Heart left ventricle (tissue), 16 donors: ENCODE data around the gene KIF1C. TPM values are rescaled to one million over a fixed set of nuclear protein-coding genes. Genes with fewer than 3 reads are reported as not detected.

Source experiments
- ATAC-seq, 4 donors: fragments of 200-7000 bp; cut with Tn5 transposase; one replicate each; pipeline ENCODE4 v1.9.1; 2020 to 2022; ENCODE audit warnings: moderate library complexity in 4 of 4, mild to moderate bottlenecking in 3 of 4, moderate number of reproducible peaks in 1 of 4
- DNase-seq, 5 donors: peaks; one replicate each; pipeline ENCODE4 v3.0.0-alpha.2; 2020
- H3K27ac ChIP-seq, 12 donors: fragments of 200-600 bp; sonication (generic) in 4 of 12; one replicate each; pipeline versions ENCODE4 v1.5.0 to v1.8.0; 2016 to 2022; ENCODE audit warnings: mild to moderate bottlenecking in 2 of 12
- H3K27me3 ChIP-seq, 9 donors: fragments of 200-600 bp; sonication (generic) in 2 of 9; one replicate each; pipeline versions ENCODE4 v1.5.1 to v1.8.0; 2016 to 2022; ENCODE audit warnings: mild to moderate bottlenecking in 3 of 9
- H3K36me3 ChIP-seq, 9 donors: fragments of 200-600 bp; sonication (generic) in 2 of 9; one replicate each; pipeline versions ENCODE4 v1.5.0 to v1.8.0; 2018 to 2022; ENCODE audit warnings: mild to moderate bottlenecking in 2 of 9
- H3K4me1 ChIP-seq, 12 donors: fragments of 200-600 bp; sonication (generic) in 4 of 12; one replicate each; pipeline versions ENCODE4 v1.5.0 to v1.8.0; 2016 to 2022; ENCODE audit warnings: mild to moderate bottlenecking in 3 of 12
- H3K4me3 ChIP-seq, 12 donors: fragments of 200-600 bp; sonication (generic) in 4 of 12; one replicate each; pipeline versions ENCODE4 v1.5.0 to v1.8.0; 2017 to 2022; ENCODE audit warnings: mild to moderate bottlenecking in 9 of 12, moderate library complexity in 4 of 12
- H3K9me3 ChIP-seq, 12 donors: fragments of 200-600 bp; sonication (generic) in 4 of 12; one replicate each; pipeline versions ENCODE4 v1.5.0 to v1.8.0; 2016 to 2022; ENCODE audit warnings: mild to moderate bottlenecking in 1 of 12
- POLR2A ChIP-seq, 2 donors: fragments of 450-650 bp; IDR thresholded peaks; one replicate each; pipeline ENCODE4 v1.6.1; 2017; ENCODE audit warnings: antibody characterized with exemption in 2 of 2, mild to moderate bottlenecking in 2 of 2, moderate library complexity in 2 of 2
- WGBS, 4 donors: extraction: QIAGEN DNeasy Blood & Tissue Kit in 2 of 4; methylation state at CpG; one replicate each; pipeline versions ENCODE4 v1.1.5 to v1.1.7; 2013 to 2018; 5-methylcytosine and 5-hydroxymethylcytosine counted together
- intact Hi-C, 10 donors: fragments of 100-400 bp; cut with DNase I; formaldehyde crosslinking; loops; one replicate each; pipeline versions ENCODE4 v1.11.1 to v1.14.2; 2022
- polyA plus RNA-seq, 2 donors: library from polyadenylated mRNA; stranded (reverse); fragments of 200-250 nt; gene quantifications; one replicate each; pipeline ENCODE4 v1.2.3, GENCODE V29; 2013
- total RNA-seq, 9 donors: library from RNA; depleted of rRNA in 2 of 9; stranded (reverse); fragments of >200 nt in 2 of 9; fragmentation: NEBNext Ultra II Directional in 3 of 9; extraction: Animal tissue kit (Norgen Biotek cat#: 25700) in 3 of 9; gene quantifications; one replicate each; pipeline versions ENCODE4 v1.1.0 to v1.2.4, GENCODE V29; 2016 to 2023
- TF ChIP-seq, protein P1 (sequence below), 12 donors: fragments of 200-600 bp; sonication (generic) in 4 of 12; IDR thresholded peaks; one replicate each; pipeline versions ENCODE4 v1.5.0 to v1.8.0; 2018 to 2022; ENCODE audit warnings: antibody characterized with exemption in 12 of 12, mild to moderate bottlenecking in 5 of 12
- donor health status: ischemic (EF 13 %, LVEDD 7.1; RV severe dilation, severe dysfunction).
- donor health status: healthy with polysubstance abuse.
- donor health status: DM: no; HTN: yes; CAD: no.
- donor health status: DM: no; HTN: no; CAD: no.
- donor health status: ischemic (EF 25% LVEDD 6.9; RV normal size, moderate dysfunction).
- donor health status: ischemic (EF 25% LVEDD 5.7; RV mildly dilated, moderate dysfunction).
- donor health status: healthy.
- donor health status: DM: yes; HTN: yes; CAD: no.
- donor health status: ischemic (EF 35%, LVEDD 5.7; RV mildly dilated, moderate dysfunction).
- donor health status: nonischemic (EF 11% LVEDD 7.7; RV severe dilation, severe dysfunction).
- donor health status: DM: yes; HTN: yes; CAD: no.
- donor health status: PGD.
- donor health status: ischemic (EF 29% LVEDD 5.4; RV normal size, mild dysfunction).
- donor health status: nonischemic (EF 23%, LVEDD 6.1; RV moderate dilation, normal function).

KIF1C gene
- total and polyA plus RNA-seq, 11 donors, result 210 to 868 (median 526) TPM

DNA sequence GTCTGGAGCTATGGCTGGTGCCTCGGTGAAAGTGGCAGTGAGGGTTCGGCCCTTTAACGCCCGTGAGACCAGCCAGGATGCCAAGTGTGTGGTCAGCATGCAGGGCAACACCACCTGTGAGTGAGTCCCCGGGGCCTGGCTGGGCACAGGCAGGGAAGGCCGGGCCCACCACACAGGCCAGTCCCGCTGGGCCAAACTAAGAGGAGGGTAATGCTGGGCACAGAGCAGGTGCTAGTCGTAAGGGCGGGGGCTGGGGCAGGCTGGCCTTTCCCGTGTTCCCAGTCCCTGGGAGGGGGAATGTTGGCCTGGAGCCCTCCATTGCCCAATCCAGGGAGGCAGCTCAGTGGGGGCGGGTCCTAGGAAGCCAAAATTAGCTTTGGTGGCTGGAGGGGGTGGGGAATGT, 2.5 kb downstream of the KIF1C start:
- Histone ChIP-seq H3K27ac (peak overlapping the region; percentile 92 to 99 (median 95)), H3K27me3 (no peaks in the 10 kb centered on the region), H3K4me3 (peak overlapping the region; percentile 21 to 100 (median 90)), H3K36me3 (peaks cover under 1 to 46% (median 44%) of the 10 kb centered on the region in 9 donors), H3K4me1 (peaks cover 0 to 41% (median 31%) of the 10 kb centered on the region in 12 donors), H3K9me3 (no peaks in the 10 kb centered on the region)
- WGBS, 4 donors, result 31 to 55% (median 49%) methylated on average over 9 to 11 of the region's 11 CpGs
- DNase-seq (peak; percentile 87 to 96 (median 90)), ATAC-seq (peak; percentile 75 to 82 (median 78))
- TF ChIP-seq, protein P1, sequence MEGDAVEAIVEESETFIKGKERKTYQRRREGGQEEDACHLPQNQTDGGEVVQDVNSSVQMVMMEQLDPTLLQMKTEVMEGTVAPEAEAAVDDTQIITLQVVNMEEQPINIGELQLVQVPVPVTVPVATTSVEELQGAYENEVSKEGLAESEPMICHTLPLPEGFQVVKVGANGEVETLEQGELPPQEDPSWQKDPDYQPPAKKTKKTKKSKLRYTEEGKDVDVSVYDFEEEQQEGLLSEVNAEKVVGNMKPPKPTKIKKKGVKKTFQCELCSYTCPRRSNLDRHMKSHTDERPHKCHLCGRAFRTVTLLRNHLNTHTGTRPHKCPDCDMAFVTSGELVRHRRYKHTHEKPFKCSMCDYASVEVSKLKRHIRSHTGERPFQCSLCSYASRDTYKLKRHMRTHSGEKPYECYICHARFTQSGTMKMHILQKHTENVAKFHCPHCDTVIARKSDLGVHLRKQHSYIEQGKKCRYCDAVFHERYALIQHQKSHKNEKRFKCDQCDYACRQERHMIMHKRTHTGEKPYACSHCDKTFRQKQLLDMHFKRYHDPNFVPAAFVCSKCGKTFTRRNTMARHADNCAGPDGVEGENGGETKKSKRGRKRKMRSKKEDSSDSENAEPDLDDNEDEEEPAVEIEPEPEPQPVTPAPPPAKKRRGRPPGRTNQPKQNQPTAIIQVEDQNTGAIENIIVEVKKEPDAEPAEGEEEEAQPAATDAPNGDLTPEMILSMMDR (IDR thresholded peaks at IDR 0.05), result no peak
- peak in 1 of 2 donors; percentile 56 for TF ChIP-seq POLR2A (IDR thresholded peaks at IDR 0.05)
- intact Hi-C loops, result no loop called here

DNA sequence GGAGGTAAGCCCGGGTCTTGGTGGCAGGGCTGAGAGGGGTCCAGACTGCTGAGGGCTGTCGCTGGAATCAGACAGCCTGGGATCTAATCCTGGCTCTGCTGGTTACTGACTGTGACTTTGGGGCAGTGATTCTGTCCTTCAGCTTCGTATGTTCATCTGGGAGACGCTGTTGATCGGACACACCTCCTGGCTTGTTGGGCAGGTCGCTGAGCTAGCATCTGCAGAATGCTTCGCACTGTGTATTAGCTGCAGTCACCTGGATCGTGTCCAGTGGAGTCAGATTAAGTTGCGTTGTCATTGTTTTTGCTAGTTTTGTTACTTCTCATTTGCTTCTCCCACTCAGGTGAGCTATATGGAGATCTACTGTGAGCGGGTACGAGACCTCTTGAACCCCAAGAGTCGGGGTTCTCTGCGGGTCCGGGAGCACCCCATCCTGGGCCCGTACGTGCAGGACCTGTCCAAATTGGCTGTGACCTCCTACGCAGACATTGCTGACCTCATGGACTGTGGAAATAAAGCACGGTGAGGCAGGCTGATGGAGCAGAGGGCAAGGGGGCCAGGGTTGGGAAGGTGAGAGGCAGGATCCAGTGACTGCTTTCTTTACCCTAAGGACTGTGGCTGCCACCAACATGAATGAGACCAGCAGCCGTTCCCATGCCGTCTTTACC, 4.5 kb downstream of the KIF1C start:
- WGBS, 4 donors, result 75 to 91% (median 86%) methylated on average over 19 to 20 of the region's 20 CpGs
- Histone ChIP-seq H3K9me3 (no peaks in the 10 kb centered on the region), H3K27me3 (no peaks in the 10 kb centered on the region), H3K4me3 (no peak overlapping the region), H3K4me1 (peaks cover 0 to 35% (median 25%) of the 10 kb centered on the region in 12 donors), H3K36me3 (peaks cover 6 to 66% (median 64%) of the 10 kb centered on the region in 9 donors), H3K27ac (peak overlapping the region in 1 of 12 donors; percentile 17)
- DNase-seq (peak in 1 of 5 donors; percentile 41), ATAC-seq (no peak)
- intact Hi-C loops, result no loop called here
- TF ChIP-seq POLR2A (IDR thresholded peaks at IDR 0.05), result no peak
- TF ChIP-seq, protein P1 (IDR thresholded peaks at IDR 0.05), result no peak

DNA sequence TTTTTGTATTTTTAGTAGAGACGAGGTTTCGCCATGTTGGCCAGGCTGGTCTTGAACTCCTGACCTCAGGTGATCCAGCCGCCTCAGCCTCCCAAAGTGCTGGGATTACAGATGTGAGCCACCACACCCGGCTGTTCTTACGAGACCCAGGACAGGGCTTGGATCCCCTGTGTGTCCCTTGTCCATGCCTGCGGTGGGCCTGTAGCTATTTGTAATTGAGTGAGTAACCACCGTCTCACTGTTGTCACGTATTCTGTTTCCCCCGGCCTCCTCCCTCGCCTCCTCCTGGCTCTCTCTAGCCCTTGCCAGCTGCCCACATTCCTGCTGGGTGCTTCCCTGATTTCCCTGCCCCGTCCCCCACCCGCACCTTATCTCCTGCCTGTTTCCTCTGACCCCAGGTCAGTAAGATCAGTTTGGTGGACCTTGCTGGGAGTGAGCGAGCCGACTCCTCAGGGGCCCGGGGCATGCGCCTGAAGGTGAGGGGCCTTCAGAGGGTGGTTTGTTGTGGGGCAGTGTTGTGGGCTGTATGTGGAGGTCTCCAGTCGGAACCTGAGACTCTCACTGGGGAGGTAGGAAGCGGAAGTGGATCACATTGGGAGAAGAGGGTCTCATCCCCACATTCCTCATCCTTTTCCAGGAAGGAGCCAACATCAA, 5.6 kb downstream of the KIF1C start:
- no peak overlapping the region for H3K4me3 ChIP-seq
- 80 to 87% (median 83%) methylated on average over 18 of the region's 18 CpGs for WGBS, 4 donors

DNA sequence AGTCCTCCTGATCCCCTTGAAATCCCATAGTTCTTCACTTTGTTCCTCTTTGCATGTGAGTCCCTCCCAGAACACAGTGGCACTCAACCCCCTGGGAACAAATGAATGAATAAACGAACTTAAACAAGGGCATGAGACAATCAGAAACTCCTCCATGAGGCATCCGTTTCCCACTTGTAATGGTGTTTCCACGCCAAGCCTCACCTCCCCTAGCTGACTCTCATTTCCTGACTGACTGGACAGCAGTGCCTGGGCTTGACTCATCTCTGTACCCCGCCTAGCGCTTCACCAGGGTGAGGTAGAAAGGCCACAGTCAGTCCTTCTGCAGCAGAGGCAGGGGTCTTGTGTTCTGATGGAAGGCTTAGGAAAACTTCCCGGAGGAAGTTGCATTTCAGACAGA, 14.2 kb downstream of the KIF1C start:
- no peak for TF ChIP-seq POLR2A (IDR thresholded peaks at IDR 0.05)
- TF ChIP-seq, protein P1 (IDR thresholded peaks at IDR 0.05), result no peak
- no peaks in the 10 kb centered on the region for H3K9me3 ChIP-seq
- DNase-seq (no peak), ATAC-seq (no peak)
- H3K36me3 ChIP-seq, result peaks cover 2 to 100% (median 96%) of the 10 kb centered on the region in 9 donors
- no peak overlapping the region for H3K27ac ChIP-seq
- H3K27me3 ChIP-seq, result no peaks in the 10 kb centered on the region
- H3K4me1 ChIP-seq, result no peaks in the 10 kb centered on the region
- no peak overlapping the region for H3K4me3 ChIP-seq
- WGBS, 4 donors, result 71 to 79% (median 72%) methylated on average over 6 of the region's 6 CpGs
- intact Hi-C loops, result no loop called here

More for the DNA sequence above, 5.6 kb downstream of the KIF1C start:
- H3K36me3 ChIP-seq, result peaks cover 8 to 77% (median 75%) of the 10 kb centered on the region in 9 donors
- ATAC-seq (no peak), DNase-seq (peak in 1 of 5 donors; percentile 44)
- peak overlapping the region in 1 of 12 donors; percentile 0 for H3K27ac ChIP-seq
- H3K9me3 ChIP-seq, result no peaks in the 10 kb centered on the region
- H3K4me1 ChIP-seq, result peaks cover 0 to 34% (median 24%) of the 10 kb centered on the region in 12 donors
- no peaks in the 10 kb centered on the region for H3K27me3 ChIP-seq
- intact Hi-C loops, result no loop called here
- TF ChIP-seq, protein P1 (IDR thresholded peaks at IDR 0.05), result no peak
- TF ChIP-seq POLR2A (IDR thresholded peaks at IDR 0.05), result no peak
